Brain microvascular endothelial cell (primary cell): ENCODE data around the gene DAP3.
A peak's percentile ranks its signal among the peaks of the same experiment; 100 is the strongest.
"Not testable (repeated sequence)": the region's sequence is repeated elsewhere in the genome, so short reads cannot be mapped to it uniquely, and the experiment has no call there.

Source experiments
- DNase-seq: peaks from one replicate; pipeline ENCODE4 v3.0.0-alpha.2; 2020
- H3K27ac ChIP-seq: fragments of 250-450 bp; sonication (Bioruptor Pico); 2 replicates; pipeline ENCODE4 v1.5.1; 2020; ENCODE audit warnings: mild to moderate bottlenecking, moderate library complexity
- H3K27me3 ChIP-seq: fragments of 250-450 bp; sonication (Bioruptor Pico); replicated peaks from 2 replicates; pipeline ENCODE4 v1.5.1; 2020; ENCODE audit warnings: mild to moderate bottlenecking
- H3K36me3 ChIP-seq: fragments of 250-450 bp; sonication (Bioruptor Pico); replicated peaks from 2 replicates; pipeline ENCODE4 v1.5.1; 2020; ENCODE audit warnings: mild to moderate bottlenecking
- H3K4me3 ChIP-seq: 2 replicates; pipeline ENCODE4 v1.5.1; 2011; ENCODE audit warnings: low read depth, mild to moderate bottlenecking, control low read depth, low read length, moderate library complexity
- CTCF ChIP-seq: IDR thresholded peaks from 2 replicates; pipeline ENCODE4 v1.5.1; 2011; ENCODE audit warnings: low read depth, mild to moderate bottlenecking, moderate library complexity, low read length, control low read depth, inconsistent platforms; ENCODE audit errors: missing control alignments
- in situ Hi-C: cut with HindIII; loops from 2 replicates; pipeline ENCODE4 v1.10.0; 2017; ENCODE audit warnings: low sequenced_read_pairs, low pct_ligation_motif_present

DAP3 gene

GRCh38 chr1:155698382-155699038 is 9.6 kb downstream of the DAP3 start:
- in situ Hi-C loops: no loop called here
- Histone ChIP-seq H3K36me3 (no peaks in the 10 kb centered on the region), H3K27me3 (no peaks in the 10 kb centered on the region), H3K27ac (no peak overlapping the region), H3K4me3 (no peak overlapping the region)
- TF ChIP-seq CTCF: no peak
- peak; percentile 7 for DNase-seq

- in situ Hi-C loops, H3K27me3 ChIP-seq, H3K27ac ChIP-seq, DNase-seq, H3K4me3 ChIP-seq, H3K36me3 ChIP-seq: not testable (repeated sequence)
Measured at GRCh38 chr1:155699062-155699461, 10.2 kb downstream of the DAP3 start.

GRCh38 chr1:155701675-155702074 is 12.8 kb downstream of the DAP3 start:
- H3K27ac ChIP-seq, in situ Hi-C loops, DNase-seq: not testable (repeated sequence)

GRCh38 chr1:155703216-155703615 is 14.3 kb downstream of the DAP3 start:
- in situ Hi-C loops: no loop called here
- no peak for DNase-seq
- TF ChIP-seq CTCF: no peak
- Histone ChIP-seq H3K27me3 (no peaks in the 10 kb centered on the region), H3K36me3 (no peaks in the 10 kb centered on the region), H3K4me3 (no peak overlapping the region), H3K27ac (no peak overlapping the region)

More at GRCh38 chr1:155701675-155702074, 12.8 kb downstream of the DAP3 start:
- not testable (repeated sequence) for H3K36me3 ChIP-seq, H3K27me3 ChIP-seq, H3K4me3 ChIP-seq

- H3K4me3 ChIP-seq, H3K36me3 ChIP-seq, H3K27me3 ChIP-seq, in situ Hi-C loops, H3K27ac ChIP-seq, DNase-seq: not testable (repeated sequence)
Measured at GRCh38 chr1:155704414-155704813, 15.5 kb downstream of the DAP3 start.

GRCh38 chr1:155706139-155706538 is 17.2 kb downstream of the DAP3 start:
- Histone ChIP-seq H3K4me3 (no peak overlapping the region), H3K27me3 (no peaks in the 10 kb centered on the region), H3K27ac (no peak overlapping the region), H3K36me3 (peaks cover 4% of the 10 kb centered on the region)
- peak; percentile 75 for DNase-seq
- in situ Hi-C loops: no loop called here
- TF ChIP-seq CTCF: no peak

GRCh38 chr1:155709391-155709790 is 20.5 kb downstream of the DAP3 start:
- Histone ChIP-seq H3K27me3 (no peaks in the 10 kb centered on the region), H3K4me3 (no peak overlapping the region), H3K36me3 (peaks cover 20% of the 10 kb centered on the region), H3K27ac (no peak overlapping the region)
- DNase-seq: no peak
- in situ Hi-C loops: no loop called here
- no peak for TF ChIP-seq CTCF

- H3K4me3 ChIP-seq, H3K27ac ChIP-seq, H3K27me3 ChIP-seq, in situ Hi-C loops, DNase-seq: not testable (repeated sequence)
- peaks cover 20% of the 10 kb centered on the region for H3K36me3 ChIP-seq
Measured at GRCh38 chr1:155711457-155711856, 22.6 kb downstream of the DAP3 start.

GRCh38 chr1:155712636-155713035 is 23.7 kb downstream of the DAP3 start:
- H3K27ac ChIP-seq, H3K4me3 ChIP-seq, DNase-seq, in situ Hi-C loops, H3K27me3 ChIP-seq: not testable (repeated sequence)
- peaks cover 20% of the 10 kb centered on the region for H3K36me3 ChIP-seq
